ENCODE results near the gene AMZ1.

DNA sequence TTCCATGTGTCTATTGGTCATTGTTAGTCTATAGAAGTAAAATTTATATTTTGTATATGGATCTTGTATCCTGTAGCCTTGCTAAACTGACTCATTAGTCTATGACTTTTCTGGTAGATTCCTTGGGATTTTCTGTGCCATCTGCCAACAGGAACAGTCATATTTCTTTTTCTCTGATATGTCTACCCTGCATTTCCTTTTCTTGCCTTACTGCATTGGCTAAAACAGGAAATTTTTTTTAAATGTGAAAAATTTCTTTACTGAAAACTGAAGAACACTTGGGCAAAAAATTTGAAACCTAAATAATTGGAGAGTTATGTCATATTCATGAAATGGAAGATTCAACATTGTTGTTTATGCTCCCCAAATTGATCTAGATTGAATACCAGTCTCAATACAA lies 67.5 kb downstream of the AMZ1 start:
- TF ChIP-seq, protein P1, sequence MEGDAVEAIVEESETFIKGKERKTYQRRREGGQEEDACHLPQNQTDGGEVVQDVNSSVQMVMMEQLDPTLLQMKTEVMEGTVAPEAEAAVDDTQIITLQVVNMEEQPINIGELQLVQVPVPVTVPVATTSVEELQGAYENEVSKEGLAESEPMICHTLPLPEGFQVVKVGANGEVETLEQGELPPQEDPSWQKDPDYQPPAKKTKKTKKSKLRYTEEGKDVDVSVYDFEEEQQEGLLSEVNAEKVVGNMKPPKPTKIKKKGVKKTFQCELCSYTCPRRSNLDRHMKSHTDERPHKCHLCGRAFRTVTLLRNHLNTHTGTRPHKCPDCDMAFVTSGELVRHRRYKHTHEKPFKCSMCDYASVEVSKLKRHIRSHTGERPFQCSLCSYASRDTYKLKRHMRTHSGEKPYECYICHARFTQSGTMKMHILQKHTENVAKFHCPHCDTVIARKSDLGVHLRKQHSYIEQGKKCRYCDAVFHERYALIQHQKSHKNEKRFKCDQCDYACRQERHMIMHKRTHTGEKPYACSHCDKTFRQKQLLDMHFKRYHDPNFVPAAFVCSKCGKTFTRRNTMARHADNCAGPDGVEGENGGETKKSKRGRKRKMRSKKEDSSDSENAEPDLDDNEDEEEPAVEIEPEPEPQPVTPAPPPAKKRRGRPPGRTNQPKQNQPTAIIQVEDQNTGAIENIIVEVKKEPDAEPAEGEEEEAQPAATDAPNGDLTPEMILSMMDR (IDR thresholded peaks at IDR 0.05) = no peak
- TF ChIP-seq POLR2AphosphoS5 (IDR thresholded peaks at IDR 0.05) (no peak), POLR2A (IDR thresholded peaks at IDR 0.05) (no peak)

Data from prostate gland (tissue), 2 donors.